Testis (tissue), 3 donors: ENCODE measurements around the gene LRPAP1. TPM values are rescaled to one million over a fixed set of nuclear protein-coding genes. Genes with fewer than 3 reads are reported as not detected.

Source experiments
- DNase-seq: peaks from one replicate; pipeline ENCODE4 v3.0.0-alpha.2; 2019
- H3K27ac ChIP-seq, 2 donors: fragments of 200-600 bp; sonication (generic); one replicate each; pipeline ENCODE4 v1.5.1; 2019
- H3K27me3 ChIP-seq: fragments of 200-600 bp; sonication (generic); one replicate; pipeline ENCODE4 v1.5.1; 2019
- H3K36me3 ChIP-seq: fragments of 200-600 bp; sonication (generic); one replicate; pipeline ENCODE4 v1.5.1; 2017; ENCODE audit warnings: low read depth; ENCODE audit errors: missing control alignments
- H3K4me1 ChIP-seq: fragments of 200-600 bp; sonication (generic); one replicate; pipeline ENCODE4 v1.5.1; 2019
- H3K4me3 ChIP-seq, 2 donors: fragments of 200-600 bp; sonication (generic); one replicate each; pipeline ENCODE4 v1.5.1; 2017 to 2019
- H3K9me3 ChIP-seq: fragments of 200-600 bp; sonication (generic); one replicate; pipeline ENCODE4 v1.5.1; 2017
- POLR2A ChIP-seq: fragments of 450-650 bp; IDR thresholded peaks from one replicate; pipeline ENCODE4 v1.6.1; 2017; ENCODE audit warnings: antibody characterized with exemption, mild to moderate bottlenecking, moderate library complexity
- WGBS, 2 donors: methylation state at CpG; one replicate each; pipeline ENCODE4 v1.1.5; 2018; 5-methylcytosine and 5-hydroxymethylcytosine counted together
- intact Hi-C: fragments of 100-400 bp; cut with DNase I; formaldehyde crosslinking; loops from one replicate; pipeline ENCODE4 v1.15.1; 2023; ENCODE audit warnings: low total_unique reads
- polyA plus RNA-seq: library from polyadenylated mRNA; stranded (reverse); fragments of 350-450 nt; fragmentation: Illumina TruSeq; extraction: RNeasy Lipid Tissue Mini Kit (QIAGEN cat#74804); gene quantifications from one replicate; pipeline ENCODE4 v1.2.3, GENCODE V29; 2014; ENCODE audit warnings: low read depth, low replicate concordance; ENCODE audit not compliant: insufficient read depth
- total RNA-seq, 2 donors: library from RNA; depleted of rRNA; stranded (reverse); fragments of >200 nt; gene quantifications; one replicate each; pipeline ENCODE4 v1.2.3, GENCODE V29; 2016
- TF ChIP-seq, protein P1 (sequence below), 3 experiments: fragments of 450-650 bp in 2 of 3; fragments of 200-600 bp in 1 of 3; sonication (generic) in 1 of 3; IDR thresholded peaks; one replicate each; pipeline ENCODE4 v1.5.1; 2016 to 2019; ENCODE audit warnings: antibody characterized with exemption in 3 of 3, mild to moderate bottlenecking in 2 of 3, moderate library complexity in 1 of 3

The LRPAP1 gene
- total and polyA plus RNA-seq, 3 donors from 2014 or later: 179 to 337 (median 279) TPM

DNA sequence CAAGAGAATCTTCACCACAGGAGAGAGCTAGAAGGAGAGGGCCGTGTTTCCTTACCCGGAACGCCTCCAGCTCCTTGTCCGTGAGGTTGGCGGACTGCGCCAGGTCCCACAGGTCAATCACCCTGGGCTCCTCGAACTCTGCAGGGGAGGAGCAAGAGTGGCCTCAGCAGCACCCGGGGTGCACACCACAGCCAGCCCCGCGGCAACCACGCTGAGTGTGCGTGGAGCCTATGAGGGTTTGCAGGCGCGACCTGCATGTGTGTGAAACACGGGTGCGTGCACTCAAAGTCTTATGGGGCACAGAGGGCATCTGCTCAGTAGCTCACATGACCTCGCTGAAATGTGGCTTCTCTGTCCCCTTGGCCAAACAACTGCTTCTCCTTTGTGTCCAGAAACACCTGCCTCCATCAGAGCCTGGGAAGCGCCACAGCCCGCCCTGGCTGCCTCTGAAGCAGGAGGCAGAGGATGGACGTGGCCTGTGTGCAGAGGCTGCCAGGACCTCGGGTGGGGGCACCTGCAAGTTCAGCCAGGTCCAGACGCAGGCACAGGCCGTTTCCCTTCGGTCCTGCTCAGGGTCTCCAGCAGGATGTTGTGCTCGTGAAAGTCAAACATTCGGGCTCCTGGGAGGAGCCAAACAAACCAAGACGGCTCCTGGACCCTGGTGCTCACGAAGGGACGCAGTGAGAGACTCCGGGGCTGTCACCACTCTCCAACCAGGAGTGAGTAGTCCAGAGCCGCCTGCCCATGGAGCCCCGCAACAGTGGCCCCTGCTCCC, 16.0 kb downstream of the LRPAP1 start:
- H3K4me3 ChIP-seq: no peak overlapping the region
- WGBS, 2 donors: 91% methylated on average over 20 to 32 of the region's 32 CpGs
- H3K27ac ChIP-seq: no peak overlapping the region
- H3K27me3 ChIP-seq: no peaks in the 10 kb centered on the region
- no peaks in the 10 kb centered on the region for H3K4me1 ChIP-seq
- no peak for DNase-seq
- H3K36me3 ChIP-seq: no peaks in the 10 kb centered on the region
- TF ChIP-seq, protein P1, sequence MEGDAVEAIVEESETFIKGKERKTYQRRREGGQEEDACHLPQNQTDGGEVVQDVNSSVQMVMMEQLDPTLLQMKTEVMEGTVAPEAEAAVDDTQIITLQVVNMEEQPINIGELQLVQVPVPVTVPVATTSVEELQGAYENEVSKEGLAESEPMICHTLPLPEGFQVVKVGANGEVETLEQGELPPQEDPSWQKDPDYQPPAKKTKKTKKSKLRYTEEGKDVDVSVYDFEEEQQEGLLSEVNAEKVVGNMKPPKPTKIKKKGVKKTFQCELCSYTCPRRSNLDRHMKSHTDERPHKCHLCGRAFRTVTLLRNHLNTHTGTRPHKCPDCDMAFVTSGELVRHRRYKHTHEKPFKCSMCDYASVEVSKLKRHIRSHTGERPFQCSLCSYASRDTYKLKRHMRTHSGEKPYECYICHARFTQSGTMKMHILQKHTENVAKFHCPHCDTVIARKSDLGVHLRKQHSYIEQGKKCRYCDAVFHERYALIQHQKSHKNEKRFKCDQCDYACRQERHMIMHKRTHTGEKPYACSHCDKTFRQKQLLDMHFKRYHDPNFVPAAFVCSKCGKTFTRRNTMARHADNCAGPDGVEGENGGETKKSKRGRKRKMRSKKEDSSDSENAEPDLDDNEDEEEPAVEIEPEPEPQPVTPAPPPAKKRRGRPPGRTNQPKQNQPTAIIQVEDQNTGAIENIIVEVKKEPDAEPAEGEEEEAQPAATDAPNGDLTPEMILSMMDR (IDR thresholded peaks at IDR 0.05): no peak
- no peak for TF ChIP-seq POLR2A
- H3K9me3 ChIP-seq: no peaks in the 10 kb centered on the region
- intact Hi-C loops: no loop called here

GRCh38 chr4:3515646-3516045, 16.6 kb downstream of the LRPAP1 start:
- no peaks in the 10 kb centered on the region for H3K27me3 ChIP-seq
- H3K4me1 ChIP-seq: no peaks in the 10 kb centered on the region
- no peak for TF ChIP-seq POLR2A
- TF ChIP-seq, protein P1 (IDR thresholded peaks at IDR 0.05): no peak
- no peaks in the 10 kb centered on the region for H3K36me3 ChIP-seq
- intact Hi-C loops: no loop called here
- no peak for DNase-seq
- no peak overlapping the region for H3K4me3 ChIP-seq
- no peak overlapping the region for H3K27ac ChIP-seq
- whole genome bisulfite sequencing, 2 donors: 82 to 84% methylated on average over 8 to 15 of the region's 15 CpGs
- no peaks in the 10 kb centered on the region for H3K9me3 ChIP-seq

GRCh38 chr4:3514806-3515501, 17.3 kb downstream of the LRPAP1 start:
- TF ChIP-seq, protein P1 (IDR thresholded peaks at IDR 0.05): no peak
- no peak for TF ChIP-seq POLR2A

GRCh38 chr4:3514221-3514780, 17.9 kb downstream of the LRPAP1 start:
- Histone ChIP-seq H3K27ac (no peak overlapping the region), H3K4me1 (no peaks in the 10 kb centered on the region), H3K27me3 (no peaks in the 10 kb centered on the region), H3K9me3 (no peaks in the 10 kb centered on the region), H3K4me3 (no peak overlapping the region), H3K36me3 (no peaks in the 10 kb centered on the region)
- WGBS, 2 donors: 90% methylated on average over 9 to 17 of the region's 17 CpGs
- intact Hi-C loops: no loop called here
- DNase-seq: no peak
- TF ChIP-seq, protein P1 (IDR thresholded peaks at IDR 0.05): no peak
- TF ChIP-seq POLR2A: no peak

More at GRCh38 chr4:3514806-3515501, 17.3 kb downstream of the LRPAP1 start:
- WGBS, 2 donors: 92% methylated on average over 30 to 31 of the region's 31 CpGs
- no peak for DNase-seq
- no peaks in the 10 kb centered on the region for H3K4me1 ChIP-seq
- H3K4me3 ChIP-seq: no peak overlapping the region
- no peaks in the 10 kb centered on the region for H3K36me3 ChIP-seq
- intact Hi-C loops: no loop called here
- no peak overlapping the region for H3K27ac ChIP-seq
- H3K9me3 ChIP-seq: no peaks in the 10 kb centered on the region
- no peaks in the 10 kb centered on the region for H3K27me3 ChIP-seq
